Uterus (tissue), 4 donors: Measurements from ENCODE around the gene MTMR11. TPM values are rescaled to one million over a fixed set of nuclear protein-coding genes. Genes with fewer than 3 reads are reported as not detected.

Experiments
- DNase-seq, 2 donors: peaks; one replicate each; pipeline ENCODE4 v3.0.0-alpha.2; 2019 to 2020
- H3K27ac ChIP-seq, 2 donors: fragments of 200-600 bp; sonication (generic); 1 replicate in 1 of 2; 2 replicates in 1 of 2; pipeline ENCODE4 v1.5.1; 2016 to 2018
- H3K27me3 ChIP-seq, 2 donors: fragments of 200-600 bp; sonication (generic); one replicate each; pipeline ENCODE4 v1.5.1; 2018 to 2019; ENCODE audit warnings: control low read depth in 1 of 2
- H3K36me3 ChIP-seq, 2 donors: fragments of 200-600 bp; sonication (generic); one replicate each; pipeline ENCODE4 v1.5.1; 2019; ENCODE audit warnings: control low read depth in 1 of 2
- H3K4me1 ChIP-seq, 2 donors: fragments of 200-600 bp; sonication (generic); one replicate each; pipeline ENCODE4 v1.5.1; 2018 to 2019; ENCODE audit warnings: control low read depth in 1 of 2
- H3K4me3 ChIP-seq, 2 donors: fragments of 200-600 bp; sonication (generic); 1 replicate in 1 of 2; 2 replicates in 1 of 2; pipeline ENCODE4 v1.5.1; 2018 to 2019; ENCODE audit warnings: mild to moderate bottlenecking in 1 of 2
- H3K9me3 ChIP-seq, 2 donors: fragments of 200-600 bp; sonication (generic); one replicate each; pipeline ENCODE4 v1.5.1; 2019; ENCODE audit warnings: control low read depth in 1 of 2
- CTCF ChIP-seq, 4 experiments: fragments of 200-600 bp in 2 of 4; fragments of 450-650 bp in 2 of 4; sonication (generic) in 2 of 4; IDR thresholded peaks; one replicate each; pipeline ENCODE4 v1.5.1; 2016 to 2019; ENCODE audit warnings: antibody characterized with exemption in 4 of 4, mild to moderate bottlenecking in 2 of 4, moderate library complexity in 1 of 4
- POLR2A ChIP-seq, 2 donors: fragments of 450-650 bp; IDR thresholded peaks; one replicate each; pipeline ENCODE4 v1.6.1; 2016; ENCODE audit warnings: antibody characterized with exemption in 2 of 2, mild to moderate bottlenecking in 1 of 2, moderate library complexity in 1 of 2
- intact Hi-C: fragments of 100-400 bp; cut with DNase I; formaldehyde crosslinking; loops from one replicate; pipeline ENCODE4 v1.15.1; 2023; ENCODE audit warnings: low total_unique reads
- total RNA-seq, 4 donors: library from RNA; depleted of rRNA in 3 of 4; stranded (reverse); fragments of >200 nt in 3 of 4; gene quantifications; one replicate each; pipeline versions ENCODE4 v1.1.0 to v1.2.4, GENCODE V29; 2014 to 2023
- donor health status: DM: yes; HTN: yes; CAD: no.

Gene MTMR11
- total RNA-seq, 4 donors from 2014 or later = 6.4 to 48.2 (median 32.1) TPM

- H3K4me3 ChIP-seq = no peak overlapping the region
- no peak overlapping the region for H3K27ac ChIP-seq
- H3K4me1 ChIP-seq = peaks cover 6 to 13% of the 10 kb centered on the region in 2 donors
- H3K36me3 ChIP-seq = no peaks in the 10 kb centered on the region
- DNase-seq = no peak
- no peaks in the 10 kb centered on the region for H3K27me3 ChIP-seq
- intact Hi-C loops = no loop called here
- no peaks in the 10 kb centered on the region for H3K9me3 ChIP-seq
- no peak for TF ChIP-seq POLR2A (IDR thresholded peaks at IDR 0.05)
Observed at GRCh38 chr1:149931212-149931790, 5.4 kb downstream of the MTMR11 start.

- intact Hi-C loops = no loop called here
Observed at GRCh38 chr1:149929856-149930255, 6.8 kb downstream of the MTMR11 start.

GRCh38 chr1:149928401-149928724 lies 8.3 kb downstream of the MTMR11 start:
- DNase-seq = no peak
- Histone ChIP-seq H3K4me1 (peaks cover 9 to 16% of the 10 kb centered on the region in 2 donors), H3K27me3 (no peaks in the 10 kb centered on the region), H3K4me3 (peak overlapping the region; percentile 84 to 98), H3K9me3 (no peaks in the 10 kb centered on the region), H3K27ac (peak overlapping the region; percentile 95 to 98), H3K36me3 (no peaks in the 10 kb centered on the region)
- TF ChIP-seq CTCF (IDR thresholded peaks at IDR 0.05) (no peak), POLR2A (IDR thresholded peaks at IDR 0.05) (no peak)
- intact Hi-C loops = no loop called here

More at GRCh38 chr1:149929856-149930255, 6.8 kb downstream of the MTMR11 start:
- Histone ChIP-seq H3K4me3 (no peak overlapping the region), H3K36me3 (no peaks in the 10 kb centered on the region), H3K27ac (peak overlapping the region in 1 of 2 donors; percentile 95), H3K9me3 (no peaks in the 10 kb centered on the region), H3K4me1 (peaks cover 9 to 16% of the 10 kb centered on the region in 2 donors), H3K27me3 (no peaks in the 10 kb centered on the region)
- TF ChIP-seq CTCF (IDR thresholded peaks at IDR 0.05) = no peak
- no peak for TF ChIP-seq POLR2A (IDR thresholded peaks at IDR 0.05)
- DNase-seq = no peak

- H3K9me3 ChIP-seq = no peaks in the 10 kb centered on the region
- no peaks in the 10 kb centered on the region for H3K27me3 ChIP-seq
- DNase-seq = peak; percentile 96
- peak in 2 of 4 experiments; percentile 16 to 26 for TF ChIP-seq CTCF (IDR thresholded peaks at IDR 0.05)
- peak; percentile 98 for TF ChIP-seq POLR2A (IDR thresholded peaks at IDR 0.05)
- H3K36me3 ChIP-seq = no peaks in the 10 kb centered on the region
- peak within 1 kb of the TSS; percentile 95 to 98 for H3K27ac ChIP-seq
- intact Hi-C loops = no loop called here
- peak within 1 kb of the TSS; percentile 84 to 98 for H3K4me3 ChIP-seq
- peaks cover 9 to 16% of the 10 kb centered on the region in 2 donors for H3K4me1 ChIP-seq
Observed at GRCh38 chr1:149927563-149928400, 8.9 kb downstream of the MTMR11 start, which contains the start of gene SF3B4. TSS of gene SF3B4 (minus strand) at chr1:149927803. CDS start at chr1:149927759, 44 bp downstream.

GRCh38 chr1:149927056-149927562 lies 9.6 kb downstream of the MTMR11 start:
- intact Hi-C loops = no loop called here
- H3K27ac ChIP-seq = peak overlapping the region; percentile 95 to 98
- no peak for DNase-seq

More at GRCh38 chr1:149927056-149927562, 9.6 kb downstream of the MTMR11 start:
- Histone ChIP-seq H3K36me3 (no peaks in the 10 kb centered on the region), H3K27me3 (no peaks in the 10 kb centered on the region), H3K4me3 (peak overlapping the region; percentile 84 to 98), H3K4me1 (peaks cover 9 to 16% of the 10 kb centered on the region in 2 donors), H3K9me3 (no peaks in the 10 kb centered on the region)
- no peak for TF ChIP-seq CTCF (IDR thresholded peaks at IDR 0.05)
- TF ChIP-seq POLR2A (IDR thresholded peaks at IDR 0.05) = no peak
